Esophagus (tissue), 2 donors: ENCODE data around the gene ESD. TPM values are rescaled to one million over a fixed set of nuclear protein-coding genes. Genes with fewer than 3 reads are reported as not detected.
"Not testable (repeated sequence)": the region's sequence is repeated elsewhere in the genome, so short reads cannot be mapped to it uniquely, and the experiment has no call there.

Source experiments
- H3K27ac ChIP-seq, 2 donors: one replicate each; pipeline ENCODE4 v1.5.1; 2013; ENCODE audit warnings: low read depth in 2 of 2, mild to moderate bottlenecking in 2 of 2, inconsistent platforms in 1 of 2, low read length in 1 of 2, moderate library complexity in 1 of 2
- H3K27me3 ChIP-seq, 2 donors: one replicate each; pipeline ENCODE4 v1.6.1; 2013; ENCODE audit warnings: low read length in 2 of 2, control low read depth in 1 of 2, mild to moderate bottlenecking in 1 of 2; ENCODE audit not compliant: insufficient read depth in 2 of 2, control insufficient read depth in 1 of 2
- H3K36me3 ChIP-seq, 2 donors: one replicate each; pipeline ENCODE4 v1.6.1; 2013; ENCODE audit warnings: low read length in 1 of 2; ENCODE audit not compliant: control insufficient read depth in 2 of 2, insufficient read depth in 2 of 2
- H3K4me1 ChIP-seq, 2 donors: one replicate each; pipeline ENCODE4 v1.6.1; 2013; ENCODE audit warnings: low read length in 1 of 2; ENCODE audit not compliant: control insufficient read depth in 2 of 2, insufficient read depth in 2 of 2
- H3K4me3 ChIP-seq, 2 donors: one replicate each; pipeline ENCODE4 v1.5.1; 2013; ENCODE audit warnings: low read length in 2 of 2, mild to moderate bottlenecking in 2 of 2, low read depth in 1 of 2, moderate library complexity in 1 of 2
- H3K9me3 ChIP-seq, 2 donors: one replicate each; pipeline ENCODE4 v1.6.1; 2013; ENCODE audit warnings: mild to moderate bottlenecking in 2 of 2, low read depth in 1 of 2, low read length in 1 of 2, moderate library complexity in 1 of 2; ENCODE audit not compliant: control insufficient read depth in 2 of 2, insufficient read depth in 1 of 2
- WGBS, 2 donors: extraction: QIAGEN DNeasy Blood & Tissue Kit; methylation state at CpG; one replicate each; pipeline ENCODE4 v1.1.7; 2013; 5-methylcytosine and 5-hydroxymethylcytosine counted together
- polyA plus RNA-seq, 2 donors: library from polyadenylated mRNA; stranded (reverse); fragments of 200-250 nt; gene quantifications; one replicate each; pipeline ENCODE4 v1.2.3, GENCODE V29; 2013
- donor health status: healthy with polysubstance abuse.
- donor health status: Bipolar disorder and iron deficiency.

Gene ESD
- polyA plus RNA-seq, 2 donors, result 35.8 to 87.7 TPM

DNA sequence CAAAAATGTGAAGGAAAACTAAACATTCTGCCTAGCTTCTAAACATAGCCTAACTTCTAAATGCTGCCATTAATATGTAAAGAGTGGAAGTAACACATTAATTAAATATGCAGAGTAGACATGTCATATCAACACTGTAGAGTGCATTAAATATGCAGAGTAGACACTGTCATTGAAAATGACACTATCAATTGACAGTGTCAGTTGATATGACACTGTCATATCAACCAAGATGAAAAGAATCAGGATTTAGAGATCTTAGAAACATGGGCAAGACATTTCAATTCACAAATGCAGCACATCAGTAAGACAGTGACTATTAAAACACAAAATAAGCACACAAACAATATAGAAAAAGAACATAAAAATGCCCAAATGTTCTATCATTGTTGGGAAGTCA lies 25.3 kb downstream of the ESD start:
- H3K27me3 ChIP-seq, result no peaks in the 10 kb centered on the region
- peaks cover 0 to 6% of the 10 kb centered on the region in 2 donors for H3K36me3 ChIP-seq
- H3K4me1 ChIP-seq, result no peaks in the 10 kb centered on the region
- no peak overlapping the region for H3K4me3 ChIP-seq
- H3K9me3 ChIP-seq, result no peaks in the 10 kb centered on the region
- H3K27ac ChIP-seq, result no peak overlapping the region

DNA sequence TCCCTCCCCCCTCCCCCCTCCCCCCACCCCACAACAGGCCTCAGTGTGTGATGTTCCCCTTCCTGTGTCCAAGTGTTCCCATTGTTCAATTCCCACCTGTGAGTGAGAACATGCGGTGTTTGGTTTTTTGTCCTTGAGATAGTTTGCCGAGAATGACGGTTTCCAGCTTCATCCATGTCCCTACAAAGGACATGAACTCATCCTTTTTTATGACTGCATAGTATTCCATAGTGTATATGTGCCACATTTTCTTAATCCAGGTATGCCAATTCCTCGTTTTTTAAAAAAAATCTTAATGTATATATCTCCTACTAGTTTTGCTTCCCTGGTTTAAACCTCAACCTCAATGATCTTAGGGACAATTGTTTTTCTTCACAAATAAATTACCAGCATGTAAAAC lies 27.0 kb downstream of the ESD start:
- not testable (repeated sequence) for H3K4me1 ChIP-seq, H3K9me3 ChIP-seq, H3K27me3 ChIP-seq, H3K4me3 ChIP-seq, H3K27ac ChIP-seq, H3K36me3 ChIP-seq
- 91 to 98% methylated on average over 4 of the region's 4 CpGs for WGBS, 2 donors

DNA sequence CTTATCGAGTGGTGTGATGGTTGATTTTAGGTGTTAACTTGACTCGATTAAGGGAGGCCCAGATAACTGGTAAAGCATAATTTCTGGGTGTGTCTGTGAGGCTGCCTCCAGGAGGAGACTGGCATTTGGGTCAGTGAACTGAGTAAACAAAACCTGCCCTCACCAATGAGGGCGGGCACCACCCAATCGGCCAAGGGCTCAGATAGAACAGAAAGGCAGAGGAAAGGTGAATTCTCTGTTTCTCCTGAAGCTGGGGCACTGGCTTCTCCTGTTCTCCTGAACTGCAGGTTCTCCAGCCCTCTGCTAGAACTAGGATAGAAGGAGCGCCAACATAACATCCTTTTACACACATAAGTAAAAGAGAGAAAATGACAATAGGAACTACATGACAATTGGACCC lies 35.1 kb downstream of the ESD start:
- WGBS, 2 donors, result 74 to 78% methylated on average over 5 of the region's 5 CpGs
- Histone ChIP-seq H3K36me3 (no peaks in the 10 kb centered on the region), H3K27me3 (no peaks in the 10 kb centered on the region), H3K4me1 (no peaks in the 10 kb centered on the region), H3K27ac (no peak overlapping the region), H3K4me3 (no peak overlapping the region), H3K9me3 (no peaks in the 10 kb centered on the region)

- Histone ChIP-seq H3K9me3 (no peaks in the 10 kb centered on the region), H3K36me3 (no peaks in the 10 kb centered on the region), H3K27me3 (no peaks in the 10 kb centered on the region), H3K4me3 (no peak overlapping the region), H3K27ac (no peak overlapping the region), H3K4me1 (no peaks in the 10 kb centered on the region)
- whole genome bisulfite sequencing, 2 donors, result 92 to 93% methylated on average over 4 of the region's 4 CpGs
Measured at GRCh38 chr13:46761174-46761573, 35.8 kb downstream of the ESD start.

GRCh38 chr13:46759846-46760245 lies 37.1 kb downstream of the ESD start:
- Histone ChIP-seq H3K27ac (no peak overlapping the region), H3K4me3 (no peak overlapping the region), H3K36me3 (no peaks in the 10 kb centered on the region), H3K9me3 (no peaks in the 10 kb centered on the region), H3K4me1 (no peaks in the 10 kb centered on the region), H3K27me3 (no peaks in the 10 kb centered on the region)
- WGBS, 2 donors, result 11 to 28% methylated on average over 2 of the region's 2 CpGs

DNA sequence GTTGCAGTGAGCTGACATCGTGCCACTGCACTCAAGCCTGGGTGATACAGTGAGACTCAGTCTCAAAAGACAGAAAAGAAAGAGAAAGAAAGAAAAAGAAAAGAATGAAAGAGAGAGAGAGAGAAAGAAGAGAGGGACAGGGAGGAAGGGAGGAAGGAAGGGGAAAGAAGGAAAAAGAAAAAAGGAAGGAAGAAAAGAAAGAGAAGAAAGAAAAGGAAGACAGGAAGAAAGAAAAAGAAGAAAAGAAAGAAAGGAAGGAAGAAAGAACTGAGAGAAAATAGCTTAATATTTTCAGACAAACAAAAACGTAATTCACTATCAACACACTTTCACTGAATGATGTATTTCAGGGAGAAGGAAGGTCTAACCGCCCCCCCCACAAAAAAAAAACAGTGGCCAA lies 39.3 kb downstream of the ESD start:
- H3K4me1 ChIP-seq, result no peaks in the 10 kb centered on the region
- no peak overlapping the region for H3K27ac ChIP-seq
- no peaks in the 10 kb centered on the region for H3K36me3 ChIP-seq
- 70 to 77% methylated on average over 3 of the region's 3 CpGs for WGBS, 2 donors
- no peak overlapping the region for H3K4me3 ChIP-seq
- no peaks in the 10 kb centered on the region for H3K27me3 ChIP-seq
- H3K9me3 ChIP-seq, result no peaks in the 10 kb centered on the region

- H3K4me3 ChIP-seq, result no peak overlapping the region
- WGBS, 2 donors, result 28 to 29% methylated on average over 4 of the region's 4 CpGs
- H3K27me3 ChIP-seq, result no peaks in the 10 kb centered on the region
Measured at GRCh38 chr13:46756977-46757376, 40.0 kb downstream of the ESD start.

GRCh38 chr13:46755508-46755907 lies 41.5 kb downstream of the ESD start:
- H3K27me3 ChIP-seq, H3K27ac ChIP-seq, H3K9me3 ChIP-seq, H3K4me3 ChIP-seq, H3K4me1 ChIP-seq, H3K36me3 ChIP-seq: not testable (repeated sequence)
- 78 to 97% methylated on average over 1 to 4 of the region's 5 CpGs for WGBS, 2 donors

More at GRCh38 chr13:46756977-46757376, 40.0 kb downstream of the ESD start:
- H3K4me1 ChIP-seq, result no peaks in the 10 kb centered on the region
- H3K9me3 ChIP-seq, result no peaks in the 10 kb centered on the region
- no peak overlapping the region for H3K27ac ChIP-seq
- H3K36me3 ChIP-seq, result no peaks in the 10 kb centered on the region

- Histone ChIP-seq H3K27ac (no peak overlapping the region), H3K36me3 (peaks cover 0 to 4% of the 10 kb centered on the region in 2 donors), H3K4me3 (no peak overlapping the region), H3K4me1 (no peaks in the 10 kb centered on the region), H3K9me3 (no peaks in the 10 kb centered on the region), H3K27me3 (no peaks in the 10 kb centered on the region)
Measured at GRCh38 chr13:46754812-46755211, 42.1 kb downstream of the ESD start.

DNA sequence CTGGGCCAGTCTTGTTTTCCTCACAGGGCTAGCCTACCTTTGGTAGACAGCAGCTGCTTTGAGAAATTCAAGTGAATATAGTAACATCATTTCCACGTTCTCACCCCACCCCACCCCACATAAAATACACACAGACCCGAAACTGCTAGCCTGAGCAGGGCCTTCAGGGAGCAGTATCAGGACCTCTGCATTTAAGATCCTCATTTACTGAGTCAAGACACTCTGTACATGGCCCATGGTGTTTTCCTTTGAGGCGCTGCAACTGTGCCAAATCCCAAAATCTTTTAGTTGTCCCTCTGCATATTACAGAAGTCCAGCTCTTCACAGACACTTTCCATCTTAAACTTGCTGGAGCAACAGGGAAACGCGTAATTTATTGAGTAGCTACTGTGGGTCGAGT lies 43.0 kb downstream of the ESD start:
- Histone ChIP-seq H3K36me3 (peaks cover 0 to 4% of the 10 kb centered on the region in 2 donors), H3K9me3 (no peaks in the 10 kb centered on the region), H3K27me3 (no peaks in the 10 kb centered on the region), H3K4me3 (no peak overlapping the region), H3K4me1 (no peaks in the 10 kb centered on the region), H3K27ac (no peak overlapping the region)
- 84 to 88% methylated on average over 6 of the region's 6 CpGs for WGBS, 2 donors
